NCI-H2171 (cell line): ENCODE results near the gene MGAT3.
"Not testable (repeated sequence)": the region's sequence is repeated elsewhere in the genome, so short reads cannot be mapped to it uniquely, and the experiment has no call there.

Experiments used
- DNase-seq: peaks from one replicate; lab custom pipeline; 2025; lab: John Stamatoyannopoulos, UW

Gene MGAT3

GRCh38 chr22:39514373-39514973 is 57.7 kb downstream of the MGAT3 start:
- no peak for DNase-seq

GRCh38 chr22:39515266-39516050 is 58.6 kb downstream of the MGAT3 start:
- no peak for DNase-seq

GRCh38 chr22:39517470-39517869 is 60.7 kb downstream of the MGAT3 start:
- DNase-seq, result no peak

- no peak for DNase-seq
Observed at GRCh38 chr22:39518144-39518786, 61.5 kb downstream of the MGAT3 start.

- DNase-seq, result peak; percentile 46
Observed at GRCh38 chr22:39518996-39519680, 62.3 kb downstream of the MGAT3 start.

DNA sequence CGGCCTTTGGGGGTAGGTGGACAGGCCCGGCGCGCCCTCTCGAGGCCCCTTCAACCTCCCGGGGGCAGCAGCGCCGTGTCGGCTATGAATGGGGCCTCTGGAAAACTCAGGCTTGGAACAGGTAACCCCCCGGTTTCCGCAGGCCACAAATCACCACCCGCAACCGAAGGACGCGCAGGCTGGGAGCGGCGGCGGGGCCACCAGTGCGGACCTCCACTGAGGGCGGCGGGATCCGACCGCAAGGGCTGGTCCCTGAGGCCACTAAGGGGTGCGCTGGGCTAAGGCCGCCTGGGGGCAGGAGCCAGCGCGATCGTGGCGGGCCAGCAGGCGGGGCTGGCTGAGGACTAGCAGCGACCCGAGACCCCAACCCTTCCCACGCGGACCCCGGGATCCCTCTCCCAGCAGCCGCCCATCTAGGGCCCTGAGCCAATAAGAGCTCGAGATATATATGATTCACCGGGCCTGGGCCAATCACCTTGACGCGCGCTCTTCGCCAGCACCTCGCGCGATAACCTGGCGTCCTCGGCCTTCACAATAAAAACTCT is 62.9 kb downstream of the MGAT3 start:
- DNase-seq, result peak; percentile 99

DNA sequence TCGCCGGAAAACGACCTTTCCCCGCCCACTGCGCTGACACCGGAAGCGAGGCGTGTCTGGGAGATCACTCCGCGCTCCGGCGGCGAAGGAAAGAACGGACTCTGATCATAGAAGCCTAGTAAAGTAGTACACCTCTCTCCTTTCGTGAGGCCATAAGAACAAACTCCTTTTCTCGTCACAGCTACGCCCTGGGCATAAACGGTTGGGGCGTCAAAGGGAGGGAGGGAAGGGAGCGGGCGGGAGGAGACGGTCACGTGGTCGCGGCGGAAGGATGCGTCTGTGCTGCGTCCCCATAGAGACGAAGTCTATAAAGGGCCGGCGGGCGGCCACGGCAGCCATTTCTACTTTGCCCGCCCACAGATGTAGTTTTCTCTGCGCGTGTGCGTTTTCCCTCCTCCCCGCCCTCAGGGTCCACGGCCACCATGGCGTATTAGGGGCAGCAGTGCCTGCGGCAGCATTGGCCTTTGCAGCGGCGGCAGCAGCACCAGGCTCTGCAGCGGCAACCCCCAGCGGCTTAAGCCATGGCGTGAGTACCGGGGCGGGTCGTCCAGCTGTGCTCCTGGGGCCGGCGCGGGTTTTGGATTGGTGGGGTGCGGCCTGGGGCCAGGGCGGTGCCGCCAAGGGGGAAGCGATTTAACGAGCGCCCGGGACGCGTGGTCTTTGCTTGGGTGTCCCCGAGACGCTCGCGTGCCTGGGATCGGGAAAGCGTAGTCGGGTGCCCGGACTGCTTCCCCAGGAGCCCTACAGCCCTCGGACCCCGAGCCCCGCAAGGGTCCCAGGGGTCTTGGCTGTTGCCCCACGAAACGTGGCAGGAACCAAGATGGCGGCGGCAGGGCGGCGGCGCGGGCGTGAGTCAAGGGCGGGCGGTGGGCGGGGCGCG is 63.7 kb downstream of the MGAT3 start, which contains the start of gene ATF4:
TSS of gene ATF4 (plus strand) at position 337 of the 880 bp plus-strand sequence. CDS start 884 bp downstream, outside the sequence.
- DNase-seq, result peak; percentile 95

DNA sequence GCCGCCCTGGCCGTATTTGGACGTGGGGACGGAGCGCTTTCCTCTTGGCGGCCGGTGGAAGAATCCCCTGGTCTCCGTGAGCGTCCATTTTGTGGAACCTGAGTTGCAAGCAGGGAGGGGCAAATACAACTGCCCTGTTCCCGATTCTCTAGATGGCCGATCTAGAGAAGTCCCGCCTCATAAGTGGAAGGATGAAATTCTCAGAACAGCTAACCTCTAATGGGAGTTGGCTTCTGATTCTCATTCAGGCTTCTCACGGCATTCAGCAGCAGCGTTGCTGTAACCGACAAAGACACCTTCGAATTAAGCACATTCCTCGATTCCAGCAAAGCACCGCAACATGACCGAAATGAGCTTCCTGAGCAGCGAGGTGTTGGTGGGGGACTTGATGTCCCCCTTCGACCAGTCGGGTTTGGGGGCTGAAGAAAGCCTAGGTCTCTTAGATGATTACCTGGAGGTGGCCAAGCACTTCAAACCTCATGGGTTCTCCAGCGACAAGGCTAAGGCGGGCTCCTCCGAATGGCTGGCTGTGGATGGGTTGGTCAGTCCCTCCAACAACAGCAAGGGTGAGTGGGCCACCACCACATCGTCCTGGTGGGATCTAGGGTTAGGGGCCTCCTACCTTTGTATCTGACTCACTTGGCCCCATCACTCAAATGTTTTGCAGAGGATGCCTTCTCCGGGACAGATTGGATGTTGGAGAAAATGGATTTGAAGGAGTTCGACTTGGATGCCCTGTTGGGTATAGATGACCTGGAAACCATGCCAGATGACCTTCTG is 64.5 kb downstream of the MGAT3 start:
- DNase-seq, result not testable (repeated sequence)

DNA sequence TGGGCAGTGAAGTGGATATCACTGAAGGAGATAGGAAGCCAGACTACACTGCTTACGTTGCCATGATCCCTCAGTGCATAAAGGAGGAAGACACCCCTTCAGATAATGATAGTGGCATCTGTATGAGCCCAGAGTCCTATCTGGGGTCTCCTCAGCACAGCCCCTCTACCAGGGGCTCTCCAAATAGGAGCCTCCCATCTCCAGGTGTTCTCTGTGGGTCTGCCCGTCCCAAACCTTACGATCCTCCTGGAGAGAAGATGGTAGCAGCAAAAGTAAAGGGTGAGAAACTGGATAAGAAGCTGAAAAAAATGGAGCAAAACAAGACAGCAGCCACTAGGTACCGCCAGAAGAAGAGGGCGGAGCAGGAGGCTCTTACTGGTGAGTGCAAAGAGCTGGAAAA is 65.3 kb downstream of the MGAT3 start:
- DNase-seq, result not testable (repeated sequence)

- peak; percentile 73 for DNase-seq
Observed at GRCh38 chr22:39522567-39523300, 65.9 kb downstream of the MGAT3 start.

GRCh38 chr22:39524089-39524752 is 67.4 kb downstream of the MGAT3 start:
- no peak for DNase-seq

- DNase-seq, result no peak
Observed at GRCh38 chr22:39524753-39525657, 68.2 kb downstream of the MGAT3 start.

DNA sequence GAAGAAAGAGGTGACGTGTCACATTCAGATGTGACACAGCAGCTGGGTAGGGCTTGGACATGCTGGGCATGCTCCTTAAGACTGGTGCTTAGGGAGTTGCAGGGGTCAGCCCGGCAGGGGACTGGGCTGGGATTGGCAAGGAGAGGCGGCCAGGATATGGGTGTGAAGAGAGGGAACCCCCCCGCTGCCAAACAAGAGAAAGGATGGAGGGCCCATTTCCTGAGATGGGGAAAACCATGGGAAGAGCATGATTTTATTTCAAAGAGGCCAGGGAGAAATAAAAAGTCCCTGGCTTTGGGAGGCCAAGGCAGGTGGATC is 68.8 kb downstream of the MGAT3 start:
- DNase-seq, result no peak

DNA sequence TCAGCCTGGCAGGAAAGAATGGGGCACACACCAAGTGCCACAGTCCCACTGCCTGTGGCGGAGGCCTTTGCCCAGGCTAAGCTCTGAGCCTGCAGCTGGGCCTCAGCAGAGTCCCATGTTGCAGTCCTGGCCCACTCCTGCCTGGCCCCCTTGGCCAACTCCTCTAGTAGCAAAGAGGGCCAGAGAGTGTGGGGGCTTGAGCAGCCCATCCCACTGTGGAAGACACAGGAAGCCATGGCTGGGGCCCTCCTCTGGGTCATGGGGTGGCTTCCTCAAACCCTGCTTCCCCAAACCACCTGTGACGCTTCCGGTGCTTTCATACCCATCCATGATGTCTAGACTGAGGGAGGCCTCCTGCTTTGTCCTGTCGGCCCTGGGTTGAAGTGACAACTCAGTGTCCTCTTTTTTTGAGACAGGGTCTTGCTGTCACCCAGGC is 69.9 kb downstream of the MGAT3 start:
- DNase-seq, result no peak

- DNase-seq, result peak; percentile 34
Observed at GRCh38 chr22:39527481-39527961, 70.7 kb downstream of the MGAT3 start.

GRCh38 chr22:39528080-39528661 is 71.4 kb downstream of the MGAT3 start:
- peak; percentile 76 for DNase-seq

DNA sequence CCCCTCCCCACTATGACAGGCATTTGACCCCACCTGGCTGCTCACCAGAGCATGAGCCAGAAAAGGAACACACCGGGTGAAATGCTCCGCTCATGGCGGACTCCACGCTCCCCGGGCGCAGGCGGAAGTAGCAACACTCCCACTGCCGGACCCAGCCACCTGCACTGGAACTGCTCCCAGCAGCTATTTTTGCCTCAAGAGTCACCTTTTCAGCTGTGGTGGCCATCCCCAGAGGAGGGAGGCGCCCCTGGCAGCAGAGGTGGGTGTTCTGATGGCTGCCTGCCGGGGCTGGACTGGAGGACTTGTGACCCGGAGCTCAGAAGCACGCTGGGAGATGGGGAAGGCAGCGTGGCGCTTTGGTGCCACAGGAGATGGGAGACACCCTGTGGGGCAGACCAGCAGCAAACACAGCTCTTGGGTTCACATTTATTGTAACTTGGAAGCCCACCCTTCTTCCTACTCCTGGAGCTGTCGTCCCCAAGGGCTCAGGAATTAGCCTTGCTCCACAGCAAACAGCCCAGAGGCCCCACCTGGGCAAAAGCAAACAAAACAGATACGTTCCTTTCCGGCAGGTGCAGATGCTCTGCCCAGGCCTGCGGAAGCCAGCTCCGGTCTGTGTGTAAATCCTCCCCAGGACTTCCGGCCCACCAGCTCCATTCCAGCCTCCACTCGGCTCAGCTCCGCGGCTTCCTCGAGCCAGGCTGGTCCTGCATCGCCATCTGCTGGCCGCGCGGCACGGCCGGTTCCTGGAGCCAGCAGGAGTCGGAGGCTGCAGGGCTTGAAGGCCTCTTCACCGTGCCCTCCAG is 72.1 kb downstream of the MGAT3 start:
- peak; percentile 94 for DNase-seq
